Heart left ventricle (tissue), 16 donors: ENCODE measurements around the gene KCNAB1. TPM values are rescaled to one million over a fixed set of nuclear protein-coding genes. Genes with fewer than 3 reads are reported as not detected.

Experiments used
- ATAC-seq, 4 donors: fragments of 200-7000 bp; cut with Tn5 transposase; one replicate each; pipeline ENCODE4 v1.9.1; 2020 to 2022; ENCODE audit warnings: moderate library complexity in 4 of 4, mild to moderate bottlenecking in 3 of 4, moderate number of reproducible peaks in 1 of 4
- DNase-seq, 5 donors: peaks; one replicate each; pipeline ENCODE4 v3.0.0-alpha.2; 2020
- H3K27ac ChIP-seq, 12 donors: fragments of 200-600 bp; sonication (generic) in 4 of 12; one replicate each; pipeline versions ENCODE4 v1.5.0 to v1.8.0; 2016 to 2022; ENCODE audit warnings: mild to moderate bottlenecking in 2 of 12
- H3K27me3 ChIP-seq, 9 donors: fragments of 200-600 bp; sonication (generic) in 2 of 9; one replicate each; pipeline versions ENCODE4 v1.5.1 to v1.8.0; 2016 to 2022; ENCODE audit warnings: mild to moderate bottlenecking in 3 of 9
- H3K36me3 ChIP-seq, 9 donors: fragments of 200-600 bp; sonication (generic) in 2 of 9; one replicate each; pipeline versions ENCODE4 v1.5.0 to v1.8.0; 2018 to 2022; ENCODE audit warnings: mild to moderate bottlenecking in 2 of 9
- H3K4me1 ChIP-seq, 12 donors: fragments of 200-600 bp; sonication (generic) in 4 of 12; one replicate each; pipeline versions ENCODE4 v1.5.0 to v1.8.0; 2016 to 2022; ENCODE audit warnings: mild to moderate bottlenecking in 3 of 12
- H3K4me3 ChIP-seq, 12 donors: fragments of 200-600 bp; sonication (generic) in 4 of 12; one replicate each; pipeline versions ENCODE4 v1.5.0 to v1.8.0; 2017 to 2022; ENCODE audit warnings: mild to moderate bottlenecking in 9 of 12, moderate library complexity in 4 of 12
- H3K9me3 ChIP-seq, 12 donors: fragments of 200-600 bp; sonication (generic) in 4 of 12; one replicate each; pipeline versions ENCODE4 v1.5.0 to v1.8.0; 2016 to 2022; ENCODE audit warnings: mild to moderate bottlenecking in 1 of 12
- CTCF ChIP-seq, 12 donors: fragments of 200-600 bp; sonication (generic) in 4 of 12; IDR thresholded peaks; one replicate each; pipeline versions ENCODE4 v1.5.0 to v1.8.0; 2018 to 2022; ENCODE audit warnings: antibody characterized with exemption in 12 of 12, mild to moderate bottlenecking in 5 of 12
- POLR2A ChIP-seq, 2 donors: fragments of 450-650 bp; IDR thresholded peaks; one replicate each; pipeline ENCODE4 v1.6.1; 2017; ENCODE audit warnings: antibody characterized with exemption in 2 of 2, mild to moderate bottlenecking in 2 of 2, moderate library complexity in 2 of 2
- WGBS, 4 donors: extraction: QIAGEN DNeasy Blood & Tissue Kit in 2 of 4; methylation state at CpG; one replicate each; pipeline versions ENCODE4 v1.1.5 to v1.1.7; 2013 to 2018; 5-methylcytosine and 5-hydroxymethylcytosine counted together
- intact Hi-C, 10 donors: fragments of 100-400 bp; cut with DNase I; formaldehyde crosslinking; loops; one replicate each; pipeline versions ENCODE4 v1.11.1 to v1.14.2; 2022
- polyA plus RNA-seq, 2 donors: library from polyadenylated mRNA; stranded (reverse); fragments of 200-250 nt; gene quantifications; one replicate each; pipeline ENCODE4 v1.2.3, GENCODE V29; 2013
- total RNA-seq, 9 donors: library from RNA; depleted of rRNA in 2 of 9; stranded (reverse); fragments of >200 nt in 2 of 9; fragmentation: NEBNext Ultra II Directional in 3 of 9; extraction: Animal tissue kit (Norgen Biotek cat#: 25700) in 3 of 9; gene quantifications; one replicate each; pipeline versions ENCODE4 v1.1.0 to v1.2.4, GENCODE V29; 2016 to 2023
- donor health status: ischemic (EF 13 %, LVEDD 7.1; RV severe dilation, severe dysfunction).
- donor health status: healthy with polysubstance abuse.
- donor health status: DM: no; HTN: yes; CAD: no.
- donor health status: DM: no; HTN: no; CAD: no.
- donor health status: ischemic (EF 25% LVEDD 6.9; RV normal size, moderate dysfunction).
- donor health status: ischemic (EF 25% LVEDD 5.7; RV mildly dilated, moderate dysfunction).
- donor health status: healthy.
- donor health status: DM: yes; HTN: yes; CAD: no.
- donor health status: ischemic (EF 35%, LVEDD 5.7; RV mildly dilated, moderate dysfunction).
- donor health status: nonischemic (EF 11% LVEDD 7.7; RV severe dilation, severe dysfunction).
- donor health status: DM: yes; HTN: yes; CAD: no.
- donor health status: PGD.
- donor health status: ischemic (EF 29% LVEDD 5.4; RV normal size, mild dysfunction).
- donor health status: nonischemic (EF 23%, LVEDD 6.1; RV moderate dilation, normal function).

The KCNAB1 gene
- total and polyA plus RNA-seq, 11 donors, result 1.1 to 3.5 (median 2.3) TPM

GRCh38 chr3:156519758-156520162 is 399.4 kb downstream of the KCNAB1 start:
- WGBS, 4 donors, result 93 to 100% (median 99%) methylated on average over 1 of the region's 1 CpG
- Histone ChIP-seq H3K4me1 (peaks cover 0 to 18% (median 8%) of the 10 kb centered on the region in 12 donors), H3K27ac (peak overlapping the region in 1 of 12 donors; percentile 49), H3K9me3 (no peaks in the 10 kb centered on the region), H3K36me3 (peaks cover 0 to 8% (median 0%) of the 10 kb centered on the region in 9 donors), H3K4me3 (no peak overlapping the region), H3K27me3 (no peaks in the 10 kb centered on the region)
- intact Hi-C loops, result loop anchor here in 6 of 10 donors (5.0 to 10.0 kb wide), 2 partner anchors 357 to 475 kb away; no protein-coding TSS in a partner anchor
- no peak for ATAC-seq
- no peak for DNase-seq
- TF ChIP-seq CTCF (IDR thresholded peaks at IDR 0.05) (no peak), POLR2A (IDR thresholded peaks at IDR 0.05) (no peak)

GRCh38 chr3:156522673-156523072 is 402.3 kb downstream of the KCNAB1 start:
- 80 to 91% (median 86%) methylated on average over 4 of the region's 4 CpGs for WGBS, 4 donors
- intact Hi-C loops, result loop anchor here in 1 of 10 donors (5.0 kb wide), 1 partner anchor 360 kb away; no protein-coding TSS in a partner anchor

GRCh38 chr3:156525808-156526207 is 405.4 kb downstream of the KCNAB1 start:
- TF ChIP-seq CTCF (IDR thresholded peaks at IDR 0.05) (no peak), POLR2A (IDR thresholded peaks at IDR 0.05) (no peak)
- Histone ChIP-seq H3K27me3 (no peaks in the 10 kb centered on the region), H3K27ac (no peak overlapping the region), H3K36me3 (peaks cover 0 to 22% (median 0%) of the 10 kb centered on the region in 9 donors), H3K4me3 (no peak overlapping the region), H3K4me1 (no peaks in the 10 kb centered on the region), H3K9me3 (no peaks in the 10 kb centered on the region)
- intact Hi-C loops, result no loop called here
- DNase-seq (no peak), ATAC-seq (no peak)
- 86 to 100% (median 99%) methylated on average over 1 of the region's 1 CpG for WGBS, 4 donors

More at GRCh38 chr3:156522673-156523072, 402.3 kb downstream of the KCNAB1 start:
- no peaks in the 10 kb centered on the region for H3K27me3 ChIP-seq
- ATAC-seq (no peak), DNase-seq (no peak)
- no peak overlapping the region for H3K27ac ChIP-seq
- peaks cover 0 to 8% (median 0%) of the 10 kb centered on the region in 12 donors for H3K4me1 ChIP-seq
- TF ChIP-seq CTCF (IDR thresholded peaks at IDR 0.05) (no peak), POLR2A (IDR thresholded peaks at IDR 0.05) (no peak)
- peaks cover 0 to 22% (median 0%) of the 10 kb centered on the region in 9 donors for H3K36me3 ChIP-seq
- H3K4me3 ChIP-seq, result no peak overlapping the region
- no peaks in the 10 kb centered on the region for H3K9me3 ChIP-seq

GRCh38 chr3:156527060-156527459 is 406.7 kb downstream of the KCNAB1 start:
- no peak overlapping the region for H3K27ac ChIP-seq
- TF ChIP-seq CTCF (IDR thresholded peaks at IDR 0.05) (no peak), POLR2A (IDR thresholded peaks at IDR 0.05) (no peak)
- intact Hi-C loops, result no loop called here
- no peaks in the 10 kb centered on the region for H3K27me3 ChIP-seq
- no peaks in the 10 kb centered on the region for H3K4me1 ChIP-seq
- ATAC-seq (no peak), DNase-seq (no peak)
- WGBS, 4 donors, result 93 to 100% (median 96%) methylated on average over 1 of the region's 1 CpG
- no peak overlapping the region for H3K4me3 ChIP-seq
- H3K36me3 ChIP-seq, result peaks cover 0 to 28% (median 3%) of the 10 kb centered on the region in 9 donors
- no peaks in the 10 kb centered on the region for H3K9me3 ChIP-seq
